Muscle of back (tissue), 11 donors: ENCODE measurements around the gene DPM1. TPM values are rescaled to one million over a fixed set of nuclear protein-coding genes. Genes with fewer than 3 reads are reported as not detected.

Source experiments
- DNase-seq, 3 donors: peaks; one replicate each; pipeline versions ENCODE4 v3.0.0 to v3.0.0-alpha.2; 2013
- polyA plus RNA-seq, 10 donors: library from polyadenylated mRNA; unstranded; fragments of 120-200 nt; gene quantifications; one replicate each; pipeline ENCODE4 v1.2.1, GENCODE V29; 2013; ENCODE audit not compliant: insufficient read length in 10 of 10

The DPM1 gene
- polyA plus RNA-seq, 10 donors: 44.4 to 50.5 (median 47.6) TPM

DNA sequence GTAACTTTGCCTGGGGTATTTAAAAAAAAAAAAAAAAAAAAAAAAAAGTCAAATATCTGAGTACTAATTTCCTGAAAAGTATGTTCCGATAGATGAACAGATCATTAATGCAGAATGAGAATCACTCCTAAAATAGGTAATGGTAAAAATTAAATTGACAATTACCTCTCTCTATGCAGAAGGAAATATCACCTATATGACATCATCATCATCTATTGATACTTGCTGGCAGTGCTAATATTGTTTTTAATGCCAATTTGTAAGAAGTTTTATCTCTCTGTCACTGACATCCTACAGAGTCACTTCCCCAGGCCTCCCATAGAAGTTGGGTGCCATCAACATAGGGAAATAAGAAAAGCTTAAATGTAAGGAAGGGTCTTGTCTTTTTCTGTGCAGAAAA is 57.0 kb downstream of the DPM1 start:
- DNase-seq: no peak

DNA sequence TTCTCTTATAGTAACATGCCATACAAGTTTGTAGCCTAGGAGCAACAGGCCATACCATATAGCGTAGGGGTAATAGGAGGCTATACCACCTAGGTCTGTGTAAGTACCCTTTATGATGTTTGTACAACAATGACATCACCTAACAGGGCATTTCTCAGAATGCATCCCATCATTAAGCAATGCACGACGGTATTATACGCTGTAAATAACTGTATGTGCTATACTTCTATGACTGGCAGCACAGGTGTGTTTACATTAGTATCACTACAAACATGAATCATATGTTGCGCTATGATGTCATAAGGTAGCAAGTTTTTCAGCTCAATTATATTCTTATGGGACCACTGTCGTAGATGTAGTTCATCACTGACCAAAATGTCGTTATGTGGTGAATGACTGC is 58.1 kb downstream of the DPM1 start:
- DNase-seq: no peak

DNA sequence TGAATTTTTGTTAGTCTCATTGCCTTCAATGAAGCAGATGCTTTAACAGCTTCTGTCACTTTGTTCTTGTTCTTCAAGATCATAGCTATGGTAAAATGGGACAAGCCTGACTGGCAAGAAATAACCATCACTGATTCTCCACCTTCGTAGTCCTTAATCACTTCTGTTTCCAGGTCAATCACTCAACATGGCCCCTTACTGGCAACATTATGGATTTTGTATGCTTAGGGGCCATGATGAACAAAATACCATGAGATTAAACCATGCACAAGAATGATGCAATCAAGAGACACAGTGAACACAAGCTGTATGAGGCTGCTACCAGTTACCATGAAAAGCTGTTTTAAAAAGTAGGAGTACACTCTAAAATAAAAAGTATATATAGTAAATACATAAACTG is 59.9 kb downstream of the DPM1 start:
- DNase-seq: no peak

DNA sequence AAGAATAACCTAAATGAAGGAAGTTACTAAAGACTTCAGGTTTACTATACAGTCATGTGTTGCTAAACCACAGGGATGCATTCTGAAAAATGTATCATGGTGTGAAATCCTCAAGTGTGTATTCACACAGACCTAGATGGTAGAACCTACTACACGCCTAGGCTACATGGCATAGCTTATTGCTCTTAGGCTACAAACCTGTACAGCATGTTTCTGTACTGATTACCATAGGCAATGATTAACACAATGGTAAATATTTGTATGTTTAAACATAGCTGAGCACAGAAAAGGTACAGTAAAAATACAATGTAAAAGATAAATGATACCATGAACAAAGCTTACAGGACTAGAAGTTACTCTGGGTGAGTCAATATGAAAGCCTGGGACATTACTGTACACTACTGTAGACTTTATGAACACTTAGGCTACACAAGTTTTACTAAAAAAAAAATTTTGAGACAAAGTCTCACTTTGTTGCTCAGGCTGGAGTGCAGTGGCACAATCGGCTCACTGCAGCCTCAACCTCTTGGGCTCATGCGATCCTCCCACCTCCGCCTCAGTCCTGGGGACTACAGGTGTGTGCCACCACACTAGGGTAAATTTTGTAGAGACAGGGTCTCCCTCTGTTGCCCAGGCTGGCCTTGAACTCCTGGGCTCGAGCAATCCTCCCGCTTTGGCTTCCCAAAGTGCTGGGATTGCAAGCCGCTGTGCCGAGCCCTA is 63.1 kb downstream of the DPM1 start:
- DNase-seq: no peak

DNA sequence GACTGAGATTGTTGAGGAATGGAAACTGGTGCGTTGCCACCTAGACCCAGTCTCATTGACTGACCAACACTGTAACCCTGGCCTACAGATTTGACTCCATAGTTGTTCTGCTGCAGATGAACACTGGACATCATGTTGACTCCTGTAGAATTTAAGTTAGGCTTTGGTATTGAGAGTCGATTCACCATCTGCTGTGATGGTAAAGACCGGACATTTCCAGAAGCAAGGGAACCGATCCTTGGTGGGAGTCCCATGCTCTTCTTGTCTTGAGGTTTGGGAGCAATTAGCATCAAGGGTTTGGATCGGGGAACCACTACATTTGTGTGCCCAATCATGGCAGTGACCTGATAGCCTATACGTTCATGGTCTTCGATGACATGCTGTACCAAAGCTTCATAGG is 64.7 kb downstream of the DPM1 start:
- no peak for DNase-seq

DNA sequence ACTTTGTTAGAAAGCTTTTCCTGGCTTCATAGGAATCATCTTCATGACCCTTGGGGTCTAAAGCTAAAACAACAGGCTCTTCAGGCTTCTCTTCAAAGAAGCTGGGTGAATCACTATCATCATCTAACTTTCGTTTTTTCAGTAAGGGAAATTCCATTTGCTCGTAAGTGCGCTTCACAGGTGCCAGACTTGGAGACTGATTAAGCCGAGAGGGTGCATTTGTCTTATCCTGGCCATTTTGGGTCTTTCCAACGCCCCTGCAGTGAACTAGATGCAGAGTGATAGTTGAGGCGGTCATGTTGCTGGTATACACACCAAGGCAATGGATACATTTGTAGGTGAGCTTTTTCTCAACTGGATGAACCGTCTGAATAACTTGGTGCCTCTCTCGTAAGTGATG is 65.9 kb downstream of the DPM1 start:
- no peak for DNase-seq

DNA sequence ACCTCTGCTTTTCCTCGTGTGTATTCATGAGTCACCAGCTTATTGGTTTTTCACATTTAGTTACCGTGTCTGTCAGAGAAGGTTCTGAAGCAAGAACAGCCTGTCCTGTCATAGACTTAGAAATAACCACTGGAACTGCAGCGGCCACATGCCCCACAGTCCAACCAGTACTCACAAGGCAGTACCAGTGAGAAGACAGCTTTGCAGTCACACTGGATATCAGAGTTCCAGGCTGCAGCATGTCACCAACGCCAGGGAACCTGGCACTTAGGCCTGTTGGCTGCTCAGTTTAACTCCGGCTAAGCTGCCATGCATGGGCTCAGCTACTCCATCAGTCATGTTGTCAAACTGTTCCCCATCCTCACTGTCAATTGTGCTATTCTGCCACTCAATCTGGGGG is 67.2 kb downstream of the DPM1 start:
- no peak for DNase-seq

DNA sequence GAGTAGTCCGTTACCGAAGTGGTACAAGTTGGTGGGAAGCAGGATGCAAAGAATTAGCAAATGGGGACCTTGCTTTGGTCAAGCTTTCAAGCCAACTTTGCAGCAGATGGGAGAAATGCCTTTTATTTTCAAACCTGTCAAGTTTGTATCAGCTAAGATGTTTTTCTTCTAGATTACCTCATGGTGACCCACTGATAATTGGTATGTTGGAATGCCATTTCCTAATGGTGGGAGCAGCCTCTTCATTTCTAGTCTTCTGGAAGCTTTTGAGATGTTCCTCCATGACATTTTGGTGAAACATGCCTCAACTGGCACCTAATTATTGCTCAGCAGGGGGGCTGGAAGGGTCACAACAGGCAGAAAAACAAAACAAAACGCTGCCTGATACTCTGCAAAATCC is 70.8 kb downstream of the DPM1 start:
- DNase-seq: no peak

DNA sequence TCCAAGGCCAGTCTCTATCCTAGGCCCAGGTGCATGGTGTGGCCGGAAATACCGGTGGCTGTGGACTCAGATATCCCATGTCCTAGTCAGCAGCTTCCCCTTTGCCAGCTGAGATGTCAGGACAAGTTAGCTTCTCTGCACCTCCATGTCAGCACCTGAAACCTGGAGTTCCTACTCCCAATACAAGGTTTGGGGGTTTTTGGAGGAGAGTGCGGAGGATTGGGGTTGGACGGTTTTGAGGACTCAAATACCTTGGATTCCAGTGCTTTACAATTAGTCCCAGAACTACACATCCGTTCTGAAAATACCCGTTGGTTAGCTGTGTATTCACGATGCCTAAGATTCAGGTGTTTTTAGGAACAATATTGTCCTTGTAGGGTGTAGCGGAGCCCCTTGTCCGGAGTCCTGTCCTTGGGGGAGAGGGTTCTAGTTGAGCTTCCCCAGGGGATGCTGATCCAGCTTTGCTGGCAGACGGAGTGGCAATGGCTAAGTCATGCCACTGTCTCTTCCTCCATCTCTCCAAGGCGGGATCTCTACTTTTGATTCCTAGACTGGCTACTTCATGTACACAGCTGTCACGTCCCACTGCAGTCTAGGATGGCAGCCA is 72.0 kb downstream of the DPM1 start:
- no peak for DNase-seq

DNA sequence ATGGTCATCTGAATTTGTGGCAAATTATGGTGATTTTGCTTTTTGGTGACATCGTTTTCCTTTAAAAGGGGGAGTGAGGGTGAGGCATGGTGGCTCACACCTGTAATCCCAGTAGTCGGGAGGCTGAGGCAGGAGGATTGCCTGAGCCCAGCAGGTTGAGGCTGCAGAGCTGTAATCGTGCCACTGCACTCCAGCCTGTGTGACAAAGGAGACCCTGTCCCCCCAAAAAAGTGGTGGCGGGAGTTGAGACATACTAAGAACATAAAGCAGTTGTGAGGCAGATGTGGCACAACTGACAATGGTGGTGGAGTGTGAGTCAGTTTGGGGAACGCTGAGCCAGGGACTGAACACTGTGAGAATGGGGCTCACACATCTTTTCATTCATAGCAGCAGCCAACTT is 72.6 kb downstream of the DPM1 start:
- DNase-seq: no peak

DNA sequence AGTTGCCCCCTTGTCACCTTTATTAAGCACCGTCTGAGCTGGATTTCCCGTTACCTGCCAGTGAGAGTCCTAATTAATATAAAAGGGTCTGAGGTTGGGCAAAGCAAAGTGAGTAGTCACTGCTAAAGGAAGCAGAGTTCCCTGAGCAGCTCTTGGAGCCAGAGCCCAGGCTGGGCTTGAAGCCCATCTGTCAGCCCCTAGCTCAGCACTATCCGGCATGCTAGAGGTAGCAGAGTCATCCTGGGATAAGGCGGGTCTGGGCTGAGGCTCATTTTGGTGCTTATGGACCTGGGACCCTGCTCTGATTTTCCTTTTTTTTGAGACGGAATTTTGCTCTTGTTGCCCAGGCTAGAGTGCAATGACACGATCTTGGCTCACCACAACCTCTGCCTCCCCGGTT is 73.3 kb downstream of the DPM1 start:
- DNase-seq: no peak

Other genes starting within 250 kb of the DPM1 start
- under 1 TPM; 0.23 to 0.74 (median 0.37) TPM for gene PARD6B, start 227.0 kb downstream of the DPM1 start, polyA plus RNA-seq
- 1 to 10 TPM; 1.1 to 4.4 (median 3.1) TPM for gene BCAS4, start 163.5 kb downstream of the DPM1 start, polyA plus RNA-seq
- gene ADNP, start 27.1 kb downstream of the DPM1 start, polyA plus RNA-seq: 10 to 100 TPM; 46.1 to 69.9 (median 57.1) TPM
- 1 to 10 TPM; 2.4 to 3.9 (median 2.9) TPM for gene MOCS3, start 286 bp upstream of the DPM1 start, polyA plus RNA-seq
- 1 to 10 TPM in 1 of 10 donors, under 1 TPM in 9; 0.08 to 2.0 (median 0.29) TPM for gene KCNG1, start 64.6 kb upstream of the DPM1 start, polyA plus RNA-seq